HepG2 (cell line): ENCODE results near the gene EXOC6B. TPM values are rescaled to one million over a fixed set of nuclear protein-coding genes. Genes with fewer than 3 reads are reported as not detected.
A peak's percentile ranks its signal among the peaks of the same experiment; 100 is the strongest.

Experiments
- ARID5B ChIP-seq: IDR thresholded peaks from 2 replicates; pipeline ENCODE4 v1.4.0; 2020; ENCODE audit warnings: mild to moderate bottlenecking, missing genetic modification reagents
- FOXK1 ChIP-seq: sonication (generic); formaldehyde crosslinking; IDR thresholded peaks from 2 replicates; pipeline ENCODE4 v1.4.0; 2020; ENCODE audit warnings: low read depth, missing genetic modification reagents, borderline replicate concordance
- RAD21 ChIP-seq: fragments of 450-650 bp; formaldehyde crosslinking; IDR thresholded peaks from 2 replicates; pipeline ENCODE4 v1.5.0; 2020; ENCODE audit warnings: mild to moderate bottlenecking
- RXRB ChIP-seq: IDR thresholded peaks from 2 replicates; pipeline ENCODE4 v1.6.1; 2016; ENCODE audit warnings: borderline replicate concordance, missing genetic modification reagents, missing compliant biosample characterization
- SOX13 ChIP-seq, 3 experiments: fragments of 450-650 bp in 1 of 3; sonication (generic) in 1 of 3; formaldehyde crosslinking in 1 of 3; IDR thresholded peaks in 2 of 3; conservative IDR thresholded peaks in 1 of 3; 2 replicates each; pipeline versions ENCODE4 v1.5.0 to v1.6.1; 2016 to 2020; ENCODE audit warnings: antibody characterized with exemption in 1 of 3, mild to moderate bottlenecking in 1 of 3, missing compliant biosample characterization in 1 of 3, missing genetic modification reagents in 1 of 3, moderate library complexity in 1 of 3
- STAG1 ChIP-seq: sonication (generic); formaldehyde crosslinking; IDR thresholded peaks from 2 replicates; pipeline ENCODE4 v1.4.0; 2020; ENCODE audit warnings: missing genetic modification reagents
- SUZ12 ChIP-seq: fragments of 150-350 bp; IDR thresholded peaks from 2 replicates; pipeline ENCODE4 v1.6.1; 2014; ENCODE audit warnings: low read depth, low read length
- ZBTB20 ChIP-seq: sonication (generic); formaldehyde crosslinking; IDR thresholded peaks from 2 replicates; pipeline ENCODE4 v1.8.1; 2023; ENCODE audit warnings: missing genetic modification reagents, low read depth, mild to moderate bottlenecking, borderline replicate concordance
- ZBTB25 ChIP-seq: IDR thresholded peaks from 2 replicates; pipeline ENCODE4 v1.6.1; 2018; ENCODE audit warnings: missing genetic modification reagents
- ZNF569 ChIP-seq: sonication (generic); formaldehyde crosslinking; IDR thresholded peaks from 2 replicates; pipeline ENCODE4 v1.5.0; 2020; ENCODE audit warnings: mild to moderate bottlenecking, missing genetic modification reagents, moderate library complexity, borderline replicate concordance
- polyA plus RNA-seq, 8 experiments: library from polyadenylated mRNA; depleted of rRNA in 3 of 8; stranded (reverse) in 7 of 8; unstranded in 1 of 8; fragments of >200 nt; fragmentation: Illumina TruSeq in 4 of 8; extraction: Trizol in 4 of 8; gene quantifications; 2 replicates each; pipeline versions ENCODE4 v1.2.1 to v1.2.3, GENCODE V29; 2011 to 2016; ENCODE audit warnings: low read depth in 4 of 8, missing spikeins in 1 of 8, mixed read lengths in 1 of 8; ENCODE audit not compliant: insufficient read depth in 1 of 8
- total RNA-seq, 5 experiments: library from RNA; depleted of rRNA; stranded (reverse); fragments of >200 nt; fragmentation: Illumina TruSeq; extraction: Trizol; gene quantifications; 2 replicates each; pipeline ENCODE4 v1.2.3, GENCODE V29; 2016; ENCODE audit warnings: low read depth in 1 of 5

The EXOC6B gene
- total and polyA plus RNA-seq, 2 of the 13 experiments (the other 11 are each of a cell fraction or from before 2014, with no cell fraction given) = 9.1 to 15.9 TPM

GRCh38 chr2:72745679-72746368 is 80.0 kb downstream of the EXOC6B start (continued):
- TF ChIP-seq SOX13 (IDR thresholded peaks at IDR 0.05) = no peak
- peak in 1 of 2 experiments; percentile 12; a peak in 1 of 4 replicates for TF ChIP-seq SOX13 (CRISPR knock-in tag; conservative IDR thresholded peaks at IDR 0.05 in 1 of 2, IDR thresholded peaks at IDR 0.05 in 1 of 2)
- no peak for TF ChIP-seq ZNF569
- TF ChIP-seq ZBTB25 (CRISPR knock-in tag) = 0 out of 2 replicates have a peak, but pooled peaks have one; percentile 26
- peak; percentile 92 for TF ChIP-seq STAG1 (CRISPR knock-in tag)
- TF ChIP-seq SUZ12 = no peak
- peak; percentile 87 for TF ChIP-seq RAD21 (CRISPR knock-in tag)
- TF ChIP-seq RXRB (CRISPR knock-in tag) = peak; percentile 55; the same call in 1 of the 2 replicates
- TF ChIP-seq ARID5B (CRISPR knock-in tag) = peak; percentile 29; the same call in 1 of the 2 replicates
- no peak for TF ChIP-seq ZBTB20 (CRISPR knock-in tag)
- TF ChIP-seq FOXK1 (CRISPR knock-in tag) = 0 out of 2 replicates have a peak, but pooled peaks have one; percentile 27
